H9 (cell line): Measurements from ENCODE around the gene NEK11. TPM values are rescaled to one million over a fixed set of nuclear protein-coding genes. Genes with fewer than 3 reads are reported as not detected.

Experiments
- DNase-seq: peaks from one replicate; pipeline ENCODE4 v3.0.0-alpha.2; 2017
- H2AFZ ChIP-seq: one replicate; pipeline ENCODE4 v1.6.1; 2013; ENCODE audit warnings: mild to moderate bottlenecking, low read length, control low read depth, moderate library complexity
- H2AK5ac ChIP-seq: 2 replicates; pipeline ENCODE4 v1.6.1; 2013; ENCODE audit warnings: low read length, control low read depth, mixed read lengths; ENCODE audit not compliant: insufficient read length
- H2BK120ac ChIP-seq: one replicate; pipeline ENCODE4 v1.6.1; 2013; ENCODE audit warnings: low read depth, mild to moderate bottlenecking, low read length, control low read depth, inconsistent platforms; ENCODE audit not compliant: poor library complexity, severe bottlenecking
- H2BK12ac ChIP-seq: 2 replicates; pipeline ENCODE4 v1.6.1; 2013; ENCODE audit warnings: low read length, control low read depth, mixed read lengths, low read depth; ENCODE audit not compliant: insufficient read length
- H2BK15ac ChIP-seq: 2 replicates; pipeline ENCODE4 v1.6.1; 2013; ENCODE audit warnings: low read depth, low read length, control low read depth
- H2BK20ac ChIP-seq: one replicate; pipeline ENCODE4 v1.6.1; 2013; ENCODE audit warnings: low read depth, mild to moderate bottlenecking, low read length, control low read depth, inconsistent platforms; ENCODE audit not compliant: poor library complexity, severe bottlenecking
- H2BK5ac ChIP-seq: 2 replicates; pipeline ENCODE4 v1.6.1; 2013; ENCODE audit warnings: low read length, control low read depth, mixed read lengths; ENCODE audit not compliant: insufficient read length
- H3K14ac ChIP-seq: 2 replicates; pipeline ENCODE4 v1.6.1; 2013; ENCODE audit warnings: low read length, control low read depth; ENCODE audit not compliant: insufficient read depth
- H3K18ac ChIP-seq: 2 replicates; pipeline ENCODE4 v1.6.1; 2013; ENCODE audit warnings: low read depth, mild to moderate bottlenecking, mixed read lengths, low read length, control low read depth; ENCODE audit not compliant: insufficient read length
- H3K23ac ChIP-seq: 2 replicates; pipeline ENCODE4 v1.6.1; 2013; ENCODE audit warnings: low read length, control low read depth, mixed read lengths, low read depth; ENCODE audit not compliant: insufficient read length
- H3K23me2 ChIP-seq: 2 replicates; pipeline ENCODE4 v1.6.1; 2013; ENCODE audit warnings: low read depth, mild to moderate bottlenecking, mixed read lengths, low read length, control low read depth; ENCODE audit not compliant: insufficient read length, poor library complexity, severe bottlenecking
- H3K27ac ChIP-seq: 2 replicates; pipeline ENCODE4 v1.5.1; 2013; ENCODE audit warnings: low read length, control low read depth, mixed read lengths, low read depth; ENCODE audit not compliant: insufficient read length
- H3K27me3 ChIP-seq: 2 replicates; pipeline ENCODE4 v1.6.1; 2013; ENCODE audit warnings: low read length, control low read depth, inconsistent platforms; ENCODE audit not compliant: insufficient read depth
- H3K4ac ChIP-seq: 2 replicates; pipeline ENCODE4 v1.6.1; 2013; ENCODE audit warnings: low read depth, mild to moderate bottlenecking, control low read depth, inconsistent platforms, low read length, moderate library complexity
- H3K4me1 ChIP-seq: 2 replicates; pipeline ENCODE4 v1.6.1; 2013; ENCODE audit warnings: low read length, control low read depth, inconsistent platforms; ENCODE audit not compliant: insufficient read depth
- H3K4me2 ChIP-seq: 2 replicates; pipeline ENCODE4 v1.6.1; 2013; ENCODE audit warnings: low read length, control low read depth, mixed read lengths; ENCODE audit not compliant: insufficient read length, insufficient read depth
- H3K56ac ChIP-seq: 2 replicates; pipeline ENCODE4 v1.6.1; 2013; ENCODE audit warnings: low read depth, mild to moderate bottlenecking, mixed read lengths, low read length, control low read depth; ENCODE audit not compliant: insufficient read length
- H3K79me1 ChIP-seq: 2 replicates; pipeline ENCODE4 v1.6.1; 2013; ENCODE audit warnings: low read depth, mild to moderate bottlenecking, moderate library complexity, low read length, control low read depth, inconsistent platforms; ENCODE audit not compliant: insufficient read depth, poor library complexity, severe bottlenecking
- H3K79me2 ChIP-seq: 2 replicates; pipeline ENCODE4 v1.6.1; 2013; ENCODE audit warnings: low read length, control low read depth, inconsistent platforms; ENCODE audit not compliant: insufficient read depth
- H3K9ac ChIP-seq: 2 replicates; pipeline ENCODE4 v1.6.1; 2013; ENCODE audit warnings: low read length, control low read depth, mixed read lengths; ENCODE audit not compliant: insufficient read length; ENCODE audit errors: extremely low read depth
- H3K9me3 ChIP-seq: one replicate; pipeline ENCODE4 v1.6.1; 2013; ENCODE audit warnings: low read depth, low read length, inconsistent platforms; ENCODE audit not compliant: control insufficient read depth
- H3T11ph ChIP-seq: one replicate; pipeline ENCODE4 v1.6.1; 2013; ENCODE audit warnings: mild to moderate bottlenecking, low read length, control low read depth, inconsistent platforms
- H4K20me1 ChIP-seq: one replicate; pipeline ENCODE4 v1.6.1; 2013; ENCODE audit not compliant: control insufficient read depth, insufficient read length, insufficient read depth
- H4K5ac ChIP-seq: 2 replicates; pipeline ENCODE4 v1.6.1; 2013; ENCODE audit warnings: low read depth, mild to moderate bottlenecking, mixed read lengths, low read length, control low read depth; ENCODE audit not compliant: insufficient read length
- H4K8ac ChIP-seq: replicated peaks from 2 replicates; pipeline ENCODE4 v1.6.1; 2013; ENCODE audit warnings: low read length, control low read depth, mixed read lengths, low read depth; ENCODE audit not compliant: insufficient read length
- H4K91ac ChIP-seq: 2 replicates; pipeline ENCODE4 v1.6.1; 2013; ENCODE audit warnings: low read depth, mild to moderate bottlenecking, moderate library complexity, mixed read lengths, low read length, control low read depth; ENCODE audit not compliant: insufficient read length
- H3K27ac Mint-ChIP-seq, 3 experiments: 2 replicates in 2 of 3; 3 replicates in 1 of 3; pipeline ENCODE4 v1.8.0; 2020 to 2021; ENCODE audit warnings: mixed read lengths in 3 of 3, mild to moderate bottlenecking in 1 of 3, moderate library complexity in 1 of 3
- H3K27me3 Mint-ChIP-seq: 2 replicates; pipeline ENCODE4 v1.8.0; 2021; ENCODE audit warnings: low read depth, mild to moderate bottlenecking, moderate library complexity, mixed read lengths
- H3K36me3 Mint-ChIP-seq, 3 experiments: 2 replicates in 2 of 3; 3 replicates in 1 of 3; pipeline ENCODE4 v1.8.0; 2020 to 2021; ENCODE audit warnings: low read depth in 3 of 3, mixed read lengths in 3 of 3; ENCODE audit not compliant: insufficient read depth in 1 of 3
- H3K4me1 Mint-ChIP-seq, 2 experiments: 2 replicates each; pipeline ENCODE4 v1.8.0; 2020; ENCODE audit warnings: mixed read lengths in 2 of 2
- H3K4me3 Mint-ChIP-seq, 2 experiments: 2 replicates in 1 of 2; 3 replicates in 1 of 2; pipeline ENCODE4 v1.8.0; 2020 to 2021; ENCODE audit warnings: mild to moderate bottlenecking in 2 of 2, mixed read lengths in 2 of 2, moderate library complexity in 1 of 2
- H3K9me3 Mint-ChIP-seq, 2 experiments: 2 replicates in 1 of 2; 3 replicates in 1 of 2; pipeline ENCODE4 v1.8.0; 2020; ENCODE audit warnings: mild to moderate bottlenecking in 2 of 2, mixed read lengths in 2 of 2, moderate library complexity in 1 of 2
- CTCF ChIP-seq: fragments of 200-600 bp; sonication (generic); conservative IDR thresholded peaks from 3 replicates; pipeline ENCODE4 v1.8.0; 2021; ENCODE audit warnings: antibody characterized with exemption, mild to moderate bottlenecking
- WGBS: extraction: QIAGEN DNeasy Blood & Tissue Kit; methylation state at CpG from one replicate; pipeline ENCODE4 v1.1.7; 2013; ENCODE audit warnings: missing lambda C conversion rate, low lambda C conversion rate, mixed read lengths; ENCODE audit not compliant: insufficient read length; ENCODE audit errors: extremely low coverage; 5-methylcytosine and 5-hydroxymethylcytosine counted together
- total RNA-seq: library from RNA; stranded (reverse); gene quantifications from 2 replicates; pipeline ENCODE4 v1.2.1, GENCODE V29; 2021

The NEK11 gene
- total RNA-seq, 1 experiment from 2014 or later = 2.5 TPM

GRCh38 chr3:131114256-131114655, 87.6 kb downstream of the NEK11 start:
- Mint-ChIP-seq H3K27me3 (no peaks in the 10 kb centered on the region; the same call in 1 of the 2 replicates), H3K9me3 (peaks cover 3% of the 10 kb centered on the region in 2 experiments; a peak in 3 of 5 replicates)

More at GRCh38 chr3:131114256-131114655, 87.6 kb downstream of the NEK11 start:
- Histone ChIP-seq H3K9ac (no peak overlapping the region), H3K14ac (no peak overlapping the region), H3K18ac (no peak overlapping the region), H4K8ac (no peak overlapping the region), H3K4ac (no peak overlapping the region), H2BK20ac (no peak overlapping the region), H4K20me1 (no peaks in the 10 kb centered on the region), H2BK15ac (no peak overlapping the region), H2BK12ac (no peak overlapping the region), H3K9me3 (no peaks in the 10 kb centered on the region), H4K5ac (no peak overlapping the region), H3K27ac (no peak overlapping the region), H3K4me1 (0 out of 2 replicates have a peak, but pooled peaks cover 3% of the 10 kb centered on the region), H3K27me3 (no peaks in the 10 kb centered on the region), H2AK5ac (no peak overlapping the region), H3K79me1 (no peaks in the 10 kb centered on the region), H3T11ph (no peak overlapping the region), H3K23ac (no peak overlapping the region), H2BK5ac (no peak overlapping the region), H3K79me2 (no peaks in the 10 kb centered on the region), H3K4me2 (no peak overlapping the region), H2BK120ac (no peak overlapping the region), H3K23me2 (no peaks in the 10 kb centered on the region), H3K56ac (no peak overlapping the region), H2AFZ (no peak overlapping the region), H4K91ac (no peak overlapping the region)
- Mint-ChIP-seq H3K36me3 (peaks cover 0 to 2% (median 0%) of the 10 kb centered on the region in 3 experiments; a peak in 1 of 7 replicates), H3K27ac (no peak overlapping the region), H3K4me1 (peaks cover 4 to 5% of the 10 kb centered on the region in 2 experiments; a peak in 3 of 4 replicates), H3K4me3 (no peak overlapping the region)
- DNase-seq = no peak
- WGBS = no CpG with 5 or more reads among the region's 3 CpGs
- TF ChIP-seq CTCF = no peak
